T-helper 22 cell (primary cell): ENCODE measurements around the gene NUSAP1.
"Not testable (repeated sequence)": the region's sequence is repeated elsewhere in the genome, so short reads cannot be mapped to it uniquely, and the experiment has no call there.

Source experiments
- DNase-seq: peaks from one replicate; pipeline ENCODE4 v3.0.0-alpha.2; 2020; ENCODE audit warnings: low read depth

NUSAP1 gene

GRCh38 chr15:41411441-41411840 lies 78.8 kb downstream of the NUSAP1 start:
- no peak for DNase-seq

- DNase-seq = no peak
These were observed 83.6 kb downstream of the NUSAP1 start for GRCh38 chr15:41416128-41416741.

- peak; percentile 89 for DNase-seq
These were observed 84.2 kb downstream of the NUSAP1 start, which contains the start of gene RTF1 for GRCh38 chr15:41416742-41417417. Gene RTF1, plus strand, starts transcription at chr15:41417095. Its CDS starts 21 bp downstream, at chr15:41417116.

GRCh38 chr15:41417418-41418195 lies 84.9 kb downstream of the NUSAP1 start:
- peak; percentile 14 for DNase-seq

- DNase-seq = no peak
These were observed 91.4 kb downstream of the NUSAP1 start for GRCh38 chr15:41423979-41424659.

GRCh38 chr15:41424809-41425208 lies 92.1 kb downstream of the NUSAP1 start:
- DNase-seq = no peak

GRCh38 chr15:41425907-41426306 lies 93.2 kb downstream of the NUSAP1 start:
- DNase-seq = not testable (repeated sequence)

GRCh38 chr15:41429003-41429890 lies 96.6 kb downstream of the NUSAP1 start:
- no peak for DNase-seq
